SU-DHL-6 (cell line): ENCODE results near the gene TOGARAM2.

ENCODE experiments used
- CTCF ChIP-seq: fragments of 200-600 bp; sonication (generic); IDR thresholded peaks from one replicate; pipeline ENCODE4 v1.5.1; 2017; ENCODE audit warnings: antibody characterized with exemption, mild to moderate bottlenecking, low read length, moderate library complexity; ENCODE audit not compliant: insufficient read depth, poor library complexity, severe bottlenecking
- EZH2phosphoT487 ChIP-seq: fragments of 200-600 bp; sonication (generic), shearing (Covaris generic); conservative IDR thresholded peaks from 2 replicates; pipeline ENCODE4 v1.6.1; 2018; ENCODE audit warnings: mild to moderate bottlenecking, antibody characterized with exemption, low read length, moderate library complexity, mixed read lengths

DNA sequence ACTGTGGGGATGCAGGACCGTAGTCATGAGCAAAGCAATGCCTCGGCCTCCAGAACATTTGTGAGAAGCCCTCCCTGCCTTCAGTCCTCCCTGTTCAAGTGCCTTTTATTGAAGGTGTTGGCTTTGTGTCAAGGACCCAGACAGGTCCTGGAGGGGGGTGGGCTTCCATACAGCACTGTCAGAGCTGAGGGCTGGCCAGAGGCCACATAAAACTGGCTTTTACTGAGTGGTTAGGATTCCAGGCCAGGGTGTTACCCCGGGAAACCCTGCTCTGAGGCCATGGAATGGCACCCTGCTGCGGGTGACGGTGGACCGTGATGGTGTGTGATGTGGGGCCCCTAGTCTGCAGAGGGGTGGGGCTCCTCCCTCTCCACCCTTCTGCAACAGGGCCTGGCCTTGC lies 41.6 kb downstream of the TOGARAM2 start:
- TF ChIP-seq EZH2phosphoT487 (no peak), CTCF (no peak)
